Liver (tissue), 9 donors: ENCODE results near the gene NCK2. TPM values are rescaled to one million over a fixed set of nuclear protein-coding genes. Genes with fewer than 3 reads are reported as not detected.

Experiments used
- DNase-seq: peaks from one replicate; pipeline ENCODE4 v3.0.0-alpha.2; 2017; ENCODE audit warnings: low spot score
- H3K27ac ChIP-seq, 2 donors: one replicate each; pipeline ENCODE4 v1.7.0; 2013; ENCODE audit warnings: inconsistent platforms in 2 of 2, low read length in 2 of 2, control low read depth in 1 of 2, low read depth in 1 of 2, mild to moderate bottlenecking in 1 of 2
- H3K27me3 ChIP-seq, 4 donors: one replicate each; pipeline versions ENCODE4 v1.6.1 to v1.7.0; 2013; ENCODE audit warnings: low read length in 3 of 4, inconsistent platforms in 1 of 4, mild to moderate bottlenecking in 1 of 4, moderate library complexity in 1 of 4; ENCODE audit not compliant: control insufficient read depth in 4 of 4, insufficient read depth in 4 of 4
- H3K36me3 ChIP-seq, 4 donors: one replicate each; pipeline versions ENCODE4 v1.6.1 to v1.7.0; 2013; ENCODE audit warnings: low read length in 3 of 4, mild to moderate bottlenecking in 3 of 4, low read depth in 1 of 4, moderate library complexity in 1 of 4; ENCODE audit not compliant: control insufficient read depth in 4 of 4, insufficient read depth in 3 of 4
- H3K4me1 ChIP-seq, 4 donors: one replicate each; pipeline versions ENCODE4 v1.6.1 to v1.7.0; 2013; ENCODE audit warnings: low read length in 3 of 4, mild to moderate bottlenecking in 3 of 4, moderate library complexity in 1 of 4; ENCODE audit not compliant: control insufficient read depth in 4 of 4, insufficient read depth in 4 of 4
- H3K4me3 ChIP-seq, 3 donors: one replicate each; pipeline versions ENCODE4 v1.6.1 to v1.7.0; 2013; ENCODE audit warnings: low read length in 3 of 3, control low read depth in 1 of 3, low read depth in 1 of 3, mild to moderate bottlenecking in 1 of 3
- H3K9ac ChIP-seq, 2 donors: one replicate each; pipeline ENCODE4 v1.7.0; 2013; ENCODE audit warnings: low read length in 2 of 2, mild to moderate bottlenecking in 2 of 2, moderate library complexity in 2 of 2, control low read depth in 1 of 2, low read depth in 1 of 2
- H3K9me3 ChIP-seq, 4 donors: one replicate each; pipeline versions ENCODE4 v1.6.1 to v1.7.0; 2013; ENCODE audit warnings: low read length in 3 of 4; ENCODE audit not compliant: control insufficient read depth in 4 of 4
- CTCF ChIP-seq: fragments of 150-350 bp; IDR thresholded peaks from 2 replicates; pipeline ENCODE4 v1.5.1; 2017; ENCODE audit warnings: improper control_type of control experiment, low read depth, low read length; ENCODE audit not compliant: missing input control
- FOXA1 ChIP-seq: IDR thresholded peaks from 2 replicates; pipeline ENCODE4 v1.6.1; 2016; ENCODE audit warnings: antibody characterized with exemption
- FOXA2 ChIP-seq: IDR thresholded peaks from 2 replicates; pipeline ENCODE4 v1.6.1; 2016; ENCODE audit warnings: antibody characterized with exemption
- GABPA ChIP-seq, 2 donors: IDR thresholded peaks in 1 of 2; conservative IDR thresholded peaks in 1 of 2; 2 replicates each; pipeline ENCODE4 v1.6.1; 2016; ENCODE audit warnings: antibody characterized with exemption in 2 of 2, mild to moderate bottlenecking in 1 of 2, moderate library complexity in 1 of 2
- HNF4A ChIP-seq, 2 donors: conservative IDR thresholded peaks; 2 replicates each; pipeline ENCODE4 v1.6.1; 2016; ENCODE audit warnings: antibody characterized with exemption in 2 of 2, mild to moderate bottlenecking in 2 of 2
- HNF4G ChIP-seq: IDR thresholded peaks from 2 replicates; pipeline ENCODE4 v1.6.1; 2016; ENCODE audit warnings: antibody characterized with exemption
- JUND ChIP-seq, 2 donors: IDR thresholded peaks; 2 replicates each; pipeline ENCODE4 v1.6.1; 2016; ENCODE audit warnings: antibody characterized with exemption in 2 of 2
- MAX ChIP-seq: IDR thresholded peaks from 2 replicates; pipeline ENCODE4 v1.6.1; 2016; ENCODE audit warnings: antibody characterized with exemption
- NR2F2 ChIP-seq: IDR thresholded peaks from 2 replicates; pipeline ENCODE4 v1.6.1; 2016; ENCODE audit warnings: antibody characterized with exemption
- REST ChIP-seq: IDR thresholded peaks from 2 replicates; pipeline ENCODE4 v1.6.1; 2016; ENCODE audit warnings: antibody characterized with exemption, mild to moderate bottlenecking
- RXRA ChIP-seq, 2 donors: IDR thresholded peaks; 2 replicates each; pipeline ENCODE4 v1.6.1; 2017 to 2018; ENCODE audit warnings: antibody characterized with exemption in 2 of 2, mild to moderate bottlenecking in 1 of 2
- SP1 ChIP-seq: IDR thresholded peaks from 2 replicates; pipeline ENCODE4 v1.6.1; 2018; ENCODE audit warnings: antibody characterized with exemption, mild to moderate bottlenecking
- TAF1 ChIP-seq: conservative IDR thresholded peaks from 2 replicates; pipeline ENCODE4 v1.6.1; 2016; ENCODE audit warnings: antibody characterized with exemption, mild to moderate bottlenecking
- YY1 ChIP-seq: IDR thresholded peaks from 2 replicates; pipeline ENCODE4 v1.6.1; 2016; ENCODE audit warnings: antibody characterized with exemption, mild to moderate bottlenecking
- WGBS: extraction: QIAGEN DNeasy Blood & Tissue Kit; methylation state at CpG from one replicate; pipeline ENCODE4 v1.1.7; 2013; 5-methylcytosine and 5-hydroxymethylcytosine counted together
- polyA plus RNA-seq, 2 donors: library from polyadenylated mRNA; stranded (reverse) in 1 of 2; unstranded in 1 of 2; fragments of 200-250 nt in 1 of 2; fragments of >200 nt in 1 of 2; fragmentation: Nextera tagmentation in 1 of 2; extraction: Ambion mirVana in 1 of 2; gene quantifications; one replicate each; pipeline versions ENCODE4 v1.2.1 to v1.2.3, GENCODE V29; 2013 to 2015
- total RNA-seq, 2 donors: library from RNA; depleted of rRNA; stranded (reverse); fragments of >200 nt; gene quantifications; one replicate each; pipeline ENCODE4 v1.2.3, GENCODE V29; 2014
- TF ChIP-seq, protein P1 (sequence below): IDR thresholded peaks from 2 replicates; pipeline ENCODE4 v1.6.1; 2016; ENCODE audit warnings: antibody characterized with exemption
- TF ChIP-seq, protein P2 (sequence below): IDR thresholded peaks from 2 replicates; pipeline ENCODE4 v1.6.1; 2016; ENCODE audit warnings: antibody characterized with exemption
- donor health status: healthy.
- donor health status: healthy.
- donor health status: healthy.
- donor health status: healthy.
- donor health status: healthy.

NCK2 gene
- total and polyA plus RNA-seq, 4 donors, result 3.4 to 15.0 (median 10.7) TPM

- WGBS, result 92% methylated on average over 6 of the region's 6 CpGs
- Histone ChIP-seq H3K9ac (no peak overlapping the region), H3K9me3 (no peaks in the 10 kb centered on the region), H3K4me1 (peaks cover 0 to 4% (median 0%) of the 10 kb centered on the region in 4 donors), H3K4me3 (no peak overlapping the region), H3K36me3 (no peaks in the 10 kb centered on the region), H3K27ac (no peak overlapping the region), H3K27me3 (no peaks in the 10 kb centered on the region)
- no peak for DNase-seq
- TF ChIP-seq YY1 (no peak), REST (no peak), GABPA (IDR thresholded peaks at IDR 0.05 in 1 of 2, conservative IDR thresholded peaks at IDR 0.05 in 1 of 2) (no peak)
Measured at GRCh38 chr2:105768961-105769452, 24.3 kb downstream of the NCK2 start.

DNA sequence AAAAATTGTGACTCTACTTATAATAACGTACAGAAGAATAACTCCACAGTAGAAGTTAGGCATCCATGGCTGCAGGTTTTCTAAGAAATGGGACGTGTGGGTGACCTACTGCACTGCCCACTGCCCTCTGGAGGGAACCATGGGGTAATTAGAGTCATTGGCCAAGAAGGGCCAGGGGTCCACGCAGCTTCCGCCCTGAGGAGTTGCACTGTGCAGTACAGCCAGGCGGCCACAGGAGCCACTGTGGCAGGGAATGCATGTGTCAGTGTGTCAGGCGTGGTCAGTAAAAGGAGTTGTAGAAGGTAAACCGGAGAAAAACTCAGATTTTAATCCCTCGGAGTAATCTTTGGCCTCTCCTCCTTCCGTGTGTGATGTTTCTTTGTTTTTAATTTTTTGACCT, 24.8 kb downstream of the NCK2 start:
- 95% methylated on average over 9 of the region's 9 CpGs for WGBS
- Histone ChIP-seq H3K27ac (no peak overlapping the region), H3K27me3 (no peaks in the 10 kb centered on the region), H3K4me3 (no peak overlapping the region), H3K9me3 (no peaks in the 10 kb centered on the region), H3K9ac (no peak overlapping the region), H3K36me3 (no peaks in the 10 kb centered on the region), H3K4me1 (peaks cover 0 to 4% (median 0%) of the 10 kb centered on the region in 4 donors)
- no peak for TF ChIP-seq HNF4G
- no peak for TF ChIP-seq JUND (IDR thresholded peaks at IDR 0.05)
- TF ChIP-seq FOXA2, result no peak
- no peak for TF ChIP-seq REST
- no peak for TF ChIP-seq FOXA1
- no peak for TF ChIP-seq YY1
- TF ChIP-seq TAF1, result no peak
- TF ChIP-seq, protein P1, sequence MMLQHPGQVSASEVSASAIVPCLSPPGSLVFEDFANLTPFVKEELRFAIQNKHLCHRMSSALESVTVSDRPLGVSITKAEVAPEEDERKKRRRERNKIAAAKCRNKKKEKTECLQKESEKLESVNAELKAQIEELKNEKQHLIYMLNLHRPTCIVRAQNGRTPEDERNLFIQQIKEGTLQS, result no peak
- no peak for TF ChIP-seq RXRA (IDR thresholded peaks at IDR 0.05)
- TF ChIP-seq GABPA (IDR thresholded peaks at IDR 0.05 in 1 of 2, conservative IDR thresholded peaks at IDR 0.05 in 1 of 2), result no peak
- TF ChIP-seq NR2F2, result no peak
- no peak for TF ChIP-seq CTCF
- TF ChIP-seq SP1, result no peak
- TF ChIP-seq MAX, result no peak
- TF ChIP-seq, protein P2, sequence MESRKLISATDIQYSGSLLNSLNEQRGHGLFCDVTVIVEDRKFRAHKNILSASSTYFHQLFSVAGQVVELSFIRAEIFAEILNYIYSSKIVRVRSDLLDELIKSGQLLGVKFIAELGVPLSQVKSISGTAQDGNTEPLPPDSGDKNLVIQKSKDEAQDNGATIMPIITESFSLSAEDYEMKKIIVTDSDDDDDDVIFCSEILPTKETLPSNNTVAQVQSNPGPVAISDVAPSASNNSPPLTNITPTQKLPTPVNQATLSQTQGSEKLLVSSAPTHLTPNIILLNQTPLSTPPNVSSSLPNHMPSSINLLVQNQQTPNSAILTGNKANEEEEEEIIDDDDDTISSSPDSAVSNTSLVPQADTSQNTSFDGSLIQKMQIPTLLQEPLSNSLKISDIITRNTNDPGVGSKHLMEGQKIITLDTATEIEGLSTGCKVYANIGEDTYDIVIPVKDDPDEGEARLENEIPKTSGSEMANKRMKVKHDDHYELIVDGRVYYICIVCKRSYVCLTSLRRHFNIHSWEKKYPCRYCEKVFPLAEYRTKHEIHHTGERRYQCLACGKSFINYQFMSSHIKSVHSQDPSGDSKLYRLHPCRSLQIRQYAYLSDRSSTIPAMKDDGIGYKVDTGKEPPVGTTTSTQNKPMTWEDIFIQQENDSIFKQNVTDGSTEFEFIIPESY, result no peak
- TF ChIP-seq HNF4A (conservative IDR thresholded peaks at IDR 0.05), result no peak
- no peak for DNase-seq
